DOHH2 (cell line): ENCODE measurements around the gene ZNRF1.

Experiments used
- CTCF ChIP-seq: fragments of 200-600 bp; sonication (generic); IDR thresholded peaks from one replicate; pipeline ENCODE4 v1.5.1; 2014; ENCODE audit warnings: antibody characterized with exemption, mild to moderate bottlenecking, low read depth, low read length; ENCODE audit not compliant: poor library complexity, severe bottlenecking
- EZH2phosphoT487 ChIP-seq: fragments of 200-600 bp; sonication (generic); IDR thresholded peaks from 2 replicates; pipeline ENCODE4 v1.6.1; 2017; ENCODE audit warnings: borderline replicate concordance, mild to moderate bottlenecking, antibody characterized with exemption, low read length, moderate library complexity, mixed read lengths

- TF ChIP-seq CTCF (no peak), EZH2phosphoT487 (no peak)
Observed at GRCh38 chr16:75062976-75063346, 64.1 kb downstream of the ZNRF1 start.
